Measurements from ENCODE around the gene PPP1CA.

PPP1CA gene

GRCh38 chr11:67367761-67368227 lies 33.9 kb downstream of the PPP1CA start:
- no peak for DNase-seq

- no peak for DNase-seq
These were observed 34.5 kb downstream of the PPP1CA start for GRCh38 chr11:67366961-67367760.

DNA sequence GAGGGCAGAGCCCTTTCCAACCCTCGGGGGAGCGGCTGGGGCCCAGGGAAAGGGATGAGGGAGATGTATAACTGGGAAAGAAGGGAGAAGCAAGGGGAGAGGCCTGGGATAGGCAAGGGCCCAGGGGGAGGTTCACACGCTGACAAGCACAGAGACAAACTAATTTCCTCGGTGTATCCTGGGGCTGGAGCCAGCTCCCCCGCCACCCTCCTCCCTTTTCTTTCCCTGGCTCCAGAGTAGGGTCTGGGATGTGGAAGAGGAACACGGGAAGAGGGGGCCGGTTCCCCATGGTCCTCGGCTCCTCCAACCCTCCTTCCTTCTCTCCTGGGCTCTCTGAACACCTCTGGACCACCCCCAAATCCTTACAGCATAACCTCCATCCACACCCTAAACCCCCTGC lies 35.1 kb downstream of the PPP1CA start:
- no peak for DNase-seq

DNA sequence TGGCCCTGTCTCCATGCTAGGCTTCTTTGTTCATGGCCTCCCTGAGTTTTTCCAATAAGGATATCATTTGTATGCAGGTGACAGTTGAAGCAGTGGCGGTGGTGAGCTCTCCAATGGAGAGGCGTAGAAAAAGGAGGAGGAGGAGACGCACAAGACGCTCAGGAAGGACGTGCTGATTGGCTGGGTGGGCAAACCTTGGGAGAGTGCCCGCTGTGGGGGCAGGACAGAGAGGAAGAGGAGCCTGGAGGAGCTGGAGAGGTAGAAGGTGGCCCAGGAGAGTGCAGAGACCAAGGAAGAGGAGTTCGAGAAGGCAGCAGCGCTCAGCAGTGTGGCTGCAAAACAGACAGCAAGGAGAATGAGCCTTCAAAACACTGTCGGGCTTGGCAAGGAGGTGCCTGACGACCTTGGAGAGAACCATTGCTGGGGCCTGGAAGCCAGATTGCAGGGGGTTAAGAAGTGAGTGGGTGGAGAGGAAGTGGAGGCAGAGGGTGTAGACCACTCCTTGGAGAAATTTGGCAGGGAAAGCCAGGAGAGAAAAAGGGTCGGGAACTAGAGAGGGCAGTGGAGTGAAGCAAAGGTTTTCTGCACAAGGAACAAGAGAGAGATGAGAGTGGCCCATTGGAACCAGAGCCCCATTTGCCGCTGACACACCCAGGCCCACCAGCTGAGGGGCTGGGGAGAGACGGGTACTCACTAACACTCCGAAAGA lies 35.8 kb downstream of the PPP1CA start:
- no peak for DNase-seq

DNA sequence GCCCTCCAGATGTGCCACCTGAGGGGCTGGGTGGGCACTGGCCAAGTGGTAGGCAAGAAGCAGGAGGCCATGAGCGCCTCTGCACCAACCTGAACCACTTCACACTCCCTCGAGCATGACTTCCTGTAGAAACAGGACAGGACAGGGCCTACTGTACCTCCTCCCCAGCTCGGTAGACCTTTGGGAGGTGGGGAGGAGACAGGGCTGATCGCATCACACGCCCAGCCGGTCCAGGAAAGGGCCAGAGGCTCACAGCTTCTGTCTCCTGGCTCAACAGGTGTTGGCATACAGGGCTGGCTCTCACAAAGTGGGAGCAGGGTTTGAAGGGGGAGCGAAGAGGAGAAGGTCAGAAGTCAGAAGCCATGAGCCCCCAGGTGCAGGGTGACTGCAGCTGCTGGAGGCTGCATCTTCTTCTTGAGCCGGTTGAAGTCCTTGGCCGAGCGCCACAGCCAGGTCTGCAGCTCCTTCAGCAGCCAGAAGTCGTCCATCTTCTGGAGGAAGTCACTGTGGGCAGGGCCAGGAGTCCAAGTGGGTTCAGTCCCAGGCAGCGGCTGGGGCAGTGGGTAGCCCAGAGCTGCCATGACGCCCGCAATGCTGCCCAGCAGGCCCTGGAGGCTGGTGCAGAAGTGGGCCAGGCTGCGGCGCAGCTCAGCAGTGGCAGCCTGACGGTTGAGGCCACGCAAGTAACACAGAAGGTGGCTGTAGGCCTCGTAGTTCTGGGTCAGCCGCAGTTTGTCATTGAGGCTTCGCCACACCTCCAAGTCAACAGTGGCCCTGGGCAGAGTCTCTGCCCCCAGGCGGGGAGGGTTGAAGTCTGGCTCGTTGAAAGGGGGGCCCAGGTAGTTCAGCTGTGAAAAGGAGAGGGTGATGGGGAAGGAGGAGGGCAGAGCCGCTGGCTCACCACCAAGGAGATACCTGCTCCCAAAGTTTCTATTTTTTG lies 36.6 kb downstream of the PPP1CA start:
- no peak for DNase-seq

DNA sequence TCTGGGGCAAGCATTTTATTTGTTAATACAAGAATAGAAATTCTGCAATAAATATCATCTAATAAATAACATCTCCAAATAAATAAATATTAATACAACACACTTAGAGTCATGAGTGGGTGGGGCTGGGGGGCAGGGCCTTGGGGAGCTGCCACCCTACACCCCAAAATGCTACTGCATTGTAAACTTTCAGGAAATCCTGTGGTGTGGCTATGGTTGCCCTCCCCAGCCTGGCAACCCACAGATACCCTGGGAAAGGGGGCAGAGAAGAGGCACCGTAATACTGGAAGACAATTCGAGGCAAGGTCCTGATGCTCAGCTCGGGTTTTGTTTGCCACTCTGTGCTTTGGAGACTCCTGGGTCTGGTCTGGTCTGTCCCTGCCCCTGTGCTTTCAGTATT lies 37.5 kb downstream of the PPP1CA start:
- no peak for DNase-seq

DNA sequence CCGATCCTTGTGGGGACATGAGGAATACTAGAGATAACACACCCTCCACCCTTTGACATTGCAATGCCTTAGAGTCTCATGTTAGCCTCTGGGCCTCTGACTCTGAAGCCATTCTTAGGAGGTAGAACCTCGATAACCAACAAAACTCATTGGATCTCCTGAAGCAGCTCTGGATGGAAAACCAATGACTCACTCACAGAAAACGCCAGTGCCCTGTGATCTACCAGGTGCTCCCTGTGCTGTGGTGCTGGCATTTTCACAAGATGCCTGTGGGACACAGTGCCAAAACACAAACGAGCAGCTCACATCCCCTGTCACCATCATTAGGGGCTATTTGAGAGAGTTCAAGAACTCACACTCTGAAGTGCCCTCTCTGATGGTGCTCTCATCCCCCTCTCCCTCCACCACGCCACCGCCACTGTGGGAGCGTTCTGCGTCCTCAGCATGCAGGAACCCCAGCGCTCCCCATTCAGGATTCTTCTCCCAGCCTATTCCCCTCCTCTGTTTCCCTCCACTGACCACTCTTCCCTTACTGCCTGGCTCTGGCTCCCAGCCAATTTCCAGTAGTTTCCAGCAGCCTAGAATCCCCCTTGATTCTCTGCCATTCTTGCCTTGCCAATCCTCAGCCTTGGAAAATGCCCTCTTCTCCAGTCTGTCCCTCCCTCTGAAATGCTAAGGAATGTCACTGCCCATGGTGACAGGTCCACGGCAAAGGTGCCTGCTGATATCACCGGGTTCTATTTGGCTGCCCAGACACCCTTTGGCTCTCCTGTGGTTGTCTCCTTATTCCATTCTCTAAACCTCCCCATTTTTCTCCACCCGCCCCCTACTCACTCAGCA lies 43.6 kb downstream of the PPP1CA start:
- DNase-seq = no peak

DNA sequence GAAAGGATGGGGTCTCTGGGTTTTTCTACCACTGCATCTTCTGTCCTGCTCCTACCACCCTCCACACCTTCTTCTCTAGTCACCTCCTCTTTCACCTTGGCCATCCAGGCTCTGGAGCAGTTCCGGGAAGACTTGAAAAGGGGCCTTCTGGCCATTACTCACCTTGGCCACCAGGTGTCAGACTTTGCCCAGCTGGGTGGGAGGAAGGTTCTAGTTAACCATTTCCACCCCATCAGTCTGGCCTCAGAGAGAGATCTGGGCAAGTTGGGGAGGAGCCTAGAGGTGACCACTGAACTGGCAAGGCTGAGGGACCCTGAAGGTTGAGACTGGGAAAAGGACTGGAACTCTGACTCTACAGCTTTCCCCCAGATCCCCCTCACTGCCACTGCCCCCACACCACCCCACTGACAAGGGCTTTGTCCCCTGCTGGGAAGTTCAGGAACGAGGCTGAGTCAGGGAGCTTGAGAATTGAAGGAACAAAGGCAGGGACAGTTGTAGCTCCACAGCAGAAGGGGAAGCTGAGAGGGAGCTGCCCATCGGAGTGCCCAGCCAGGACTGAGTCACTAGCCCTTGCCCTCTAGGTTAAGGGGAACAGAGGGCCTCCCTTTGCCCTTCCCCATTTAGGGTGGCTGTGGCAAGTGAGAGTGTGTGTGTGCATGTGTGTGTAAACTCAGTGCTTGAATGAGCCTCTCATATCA lies 44.6 kb downstream of the PPP1CA start:
- DNase-seq = peak; percentile 55

DNA sequence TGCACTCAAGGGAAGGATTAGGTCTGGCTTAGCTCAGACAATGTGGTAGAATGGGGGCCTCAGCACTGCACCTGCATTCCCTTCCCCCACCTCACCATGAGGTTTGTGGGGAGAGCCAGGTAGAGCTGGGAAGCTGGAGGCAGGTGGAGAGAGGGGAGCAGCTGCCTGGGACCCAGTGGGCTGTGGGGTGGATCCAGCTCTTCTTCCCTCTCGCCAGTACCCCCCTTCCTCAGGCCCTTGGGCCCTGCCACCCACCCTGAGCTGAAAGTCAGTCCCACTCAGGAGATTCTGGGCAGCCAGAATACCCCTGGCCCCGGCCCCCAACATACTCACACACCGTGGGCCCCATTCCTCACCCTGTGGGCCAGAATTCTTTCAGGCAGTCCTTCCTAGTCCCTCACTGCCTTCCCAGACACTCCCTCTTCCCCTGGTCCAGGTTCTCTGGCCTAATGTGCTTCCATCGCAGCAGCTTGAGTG lies 45.2 kb downstream of the PPP1CA start:
- DNase-seq = no peak

GRCh38 chr11:67355794-67356386 lies 45.8 kb downstream of the PPP1CA start:
- no peak for DNase-seq

DNA sequence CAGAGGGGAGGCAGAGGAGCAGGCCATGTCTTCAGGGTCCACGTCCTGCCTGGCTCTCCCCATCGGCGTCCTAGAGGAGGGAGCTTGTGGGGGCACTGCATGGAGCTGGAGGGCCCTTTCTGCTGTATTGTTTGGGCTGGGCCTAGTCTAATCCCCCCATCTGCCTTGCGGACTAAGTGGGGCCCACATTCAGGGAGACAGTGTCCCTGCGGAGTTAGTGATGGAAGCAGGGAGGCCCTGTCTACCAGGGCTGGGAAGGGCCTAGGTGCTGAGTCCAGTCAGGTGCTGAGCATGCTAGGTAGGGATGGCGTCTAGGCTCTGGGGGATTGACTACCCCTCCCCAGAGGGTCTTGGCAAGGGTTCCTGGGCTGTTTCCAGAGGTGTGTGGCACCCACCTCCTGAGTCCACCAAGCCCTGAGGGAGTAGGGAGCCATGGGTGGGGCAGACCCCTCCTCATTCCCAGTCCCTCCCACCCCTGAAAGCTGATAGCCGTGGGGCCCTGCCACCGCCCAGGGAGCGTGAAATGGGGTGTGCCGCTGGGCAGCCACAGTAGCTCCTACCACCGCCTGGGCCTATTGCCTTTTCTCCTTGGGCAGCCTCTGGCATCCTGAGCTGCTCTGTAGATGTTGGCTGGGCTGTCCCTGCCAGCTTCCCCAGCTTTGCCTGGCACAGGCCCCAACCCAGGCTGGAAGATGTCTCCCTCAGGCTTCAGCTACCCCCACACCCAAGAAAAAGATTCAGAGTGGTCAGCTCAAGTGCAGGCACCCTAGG lies 46.5 kb downstream of the PPP1CA start:
- no peak for DNase-seq

DNA sequence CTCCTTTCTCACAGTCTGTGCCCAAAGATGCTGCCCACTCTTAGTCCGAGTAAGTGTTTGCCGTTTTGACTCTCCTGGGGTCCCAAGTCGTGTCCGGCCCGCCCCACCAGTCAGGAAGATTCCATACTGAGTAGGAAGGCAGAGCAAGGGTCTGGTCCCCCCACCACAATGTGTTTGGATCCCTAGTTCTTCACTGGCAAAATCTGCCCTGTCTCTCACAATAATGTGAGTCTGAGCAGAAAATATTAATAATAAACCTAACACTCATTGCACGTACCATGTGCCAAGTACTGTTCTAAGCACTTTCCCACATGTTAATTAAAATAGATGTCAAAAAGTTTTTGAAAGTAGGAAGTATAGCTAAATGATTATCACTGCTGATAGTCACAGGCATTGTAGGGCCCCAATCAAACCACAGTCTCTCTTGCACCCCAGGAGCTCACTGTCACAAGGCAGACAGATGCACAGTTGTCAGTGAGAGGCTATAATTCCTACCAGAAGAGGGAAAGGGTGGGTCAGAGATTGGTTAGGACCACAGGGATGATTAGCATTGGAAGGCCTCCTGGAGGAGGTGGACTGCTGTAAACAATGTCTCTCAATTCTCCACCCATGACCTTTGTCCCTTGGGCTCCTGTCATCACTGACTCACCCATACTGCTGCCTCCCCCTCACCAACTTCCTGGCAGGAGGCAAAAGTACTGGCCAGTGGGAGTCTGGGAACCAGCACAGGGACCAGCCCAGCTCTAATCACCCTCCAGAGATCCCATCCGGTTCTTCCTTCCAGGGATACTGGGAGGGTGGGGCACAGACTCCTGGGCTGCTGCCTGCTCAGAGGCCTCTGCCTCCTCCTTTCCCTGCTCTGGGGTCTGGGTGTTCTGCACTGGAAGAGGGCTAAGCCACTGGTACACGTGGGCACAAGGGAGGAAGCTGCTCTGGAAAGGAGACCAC lies 47.3 kb downstream of the PPP1CA start:
- no peak for DNase-seq

DNA sequence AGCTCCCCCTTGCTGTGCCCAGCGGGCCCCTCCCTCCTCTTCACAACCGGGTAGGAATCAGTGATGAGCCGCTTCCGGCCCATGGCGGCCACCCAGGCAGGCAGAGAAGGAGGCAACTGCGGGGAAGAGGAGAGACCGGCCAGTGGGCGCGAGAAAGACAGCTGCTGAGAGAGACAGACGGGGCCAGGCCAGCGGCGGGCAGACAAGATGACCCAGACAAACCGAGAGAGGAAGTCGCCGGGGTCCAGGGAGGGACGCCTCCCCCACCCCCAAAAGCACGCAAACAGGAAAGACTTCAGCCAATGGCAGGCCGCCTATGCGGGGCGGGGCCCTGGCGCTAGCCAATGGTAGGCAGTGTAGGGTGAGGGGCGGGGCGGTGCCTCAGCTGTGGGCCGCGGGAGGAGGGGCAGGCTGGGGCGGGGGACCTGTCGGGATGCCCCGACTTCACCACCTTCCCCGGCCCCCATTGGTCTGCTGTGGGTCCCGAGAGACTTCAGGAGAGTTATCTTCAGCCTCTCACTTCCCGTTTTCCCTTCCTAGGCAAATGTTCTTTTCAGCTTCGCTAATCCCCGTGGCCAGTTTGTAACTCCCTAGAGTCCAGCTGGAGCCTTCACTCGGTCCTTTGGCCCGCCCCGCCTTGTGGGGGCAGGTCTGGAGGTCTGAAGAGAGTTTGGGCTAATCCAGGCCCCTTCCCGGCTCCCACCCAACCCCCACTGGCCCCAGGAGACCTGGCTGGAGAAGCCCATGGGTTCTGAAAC lies 48.2 kb downstream of the PPP1CA start, which contains the start of gene POLD4:
TSS of gene POLD4 (minus strand) at position 230 of the 758 bp plus-strand sequence. CDS start at position 83, 147 bp downstream.
- peak; percentile 93 for DNase-seq

GRCh38 chr11:67352546-67353316 lies 48.9 kb downstream of the PPP1CA start:
- no peak for DNase-seq

GRCh38 chr11:67351275-67352005 lies 50.2 kb downstream of the PPP1CA start:
- DNase-seq = peak; percentile 50

DNA sequence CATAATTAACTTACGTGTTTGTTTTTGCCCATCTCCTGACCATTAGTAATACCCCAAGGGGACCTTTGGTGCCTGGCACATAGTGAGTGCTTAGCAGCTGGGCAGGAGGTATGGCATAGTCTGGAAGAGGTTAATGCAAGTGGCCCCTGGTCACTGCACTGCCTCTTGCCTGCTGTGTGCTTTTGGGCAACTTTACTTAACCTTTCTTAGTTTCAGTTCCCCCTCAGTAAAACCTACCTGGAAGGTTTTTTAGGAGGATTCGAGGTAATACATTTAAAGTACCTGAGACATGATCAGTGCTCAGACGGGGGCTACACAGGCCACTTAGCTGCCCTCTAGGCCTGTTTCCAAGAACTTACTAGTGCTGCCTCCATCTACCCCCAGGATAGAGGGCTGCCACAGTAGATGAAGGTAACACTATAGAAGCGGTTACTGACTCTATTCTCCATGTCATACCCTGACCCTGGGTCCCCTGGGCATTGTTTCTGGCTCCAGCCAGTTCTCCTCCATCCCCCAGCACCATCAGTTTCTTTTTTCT lies 51.7 kb downstream of the PPP1CA start:
- DNase-seq = no peak
